Activated naive CD4-positive, alpha-beta T cell treated with anti-CD3 and anti-CD28 coated beads, Interleukin-2, amount 10 ng/mL, durations not matched to agents 5 hours and 36 hours (primary cell): ENCODE results near the gene ZNF644. TPM values are rescaled to one million over a fixed set of nuclear protein-coding genes. Genes with fewer than 3 reads are reported as not detected.

Experiments
- total RNA-seq, 2 experiments: library from RNA; stranded (reverse); gene quantifications; one replicate each; pipeline ENCODE4 v1.2.3, GENCODE V29; 2021

Gene ZNF644
- total RNA-seq, result 10 to 100 TPM; 50.4 to 56.7 TPM

GRCh38 chr1:91021686-91022517, at the start of gene ZNF644:
ZNF644 (minus strand) TSS chr1:91022035; CDS start chr1:90982353, 39,682 bp downstream.

